GF-D8 (cell line): Measurements from ENCODE around the gene ZNF583.
A peak's percentile ranks its signal among the peaks of the same experiment; 100 is the strongest.

Experiments used
- DNase-seq: peaks from one replicate; lab custom pipeline; 2025; lab: John Stamatoyannopoulos, UW

Gene ZNF583

DNA sequence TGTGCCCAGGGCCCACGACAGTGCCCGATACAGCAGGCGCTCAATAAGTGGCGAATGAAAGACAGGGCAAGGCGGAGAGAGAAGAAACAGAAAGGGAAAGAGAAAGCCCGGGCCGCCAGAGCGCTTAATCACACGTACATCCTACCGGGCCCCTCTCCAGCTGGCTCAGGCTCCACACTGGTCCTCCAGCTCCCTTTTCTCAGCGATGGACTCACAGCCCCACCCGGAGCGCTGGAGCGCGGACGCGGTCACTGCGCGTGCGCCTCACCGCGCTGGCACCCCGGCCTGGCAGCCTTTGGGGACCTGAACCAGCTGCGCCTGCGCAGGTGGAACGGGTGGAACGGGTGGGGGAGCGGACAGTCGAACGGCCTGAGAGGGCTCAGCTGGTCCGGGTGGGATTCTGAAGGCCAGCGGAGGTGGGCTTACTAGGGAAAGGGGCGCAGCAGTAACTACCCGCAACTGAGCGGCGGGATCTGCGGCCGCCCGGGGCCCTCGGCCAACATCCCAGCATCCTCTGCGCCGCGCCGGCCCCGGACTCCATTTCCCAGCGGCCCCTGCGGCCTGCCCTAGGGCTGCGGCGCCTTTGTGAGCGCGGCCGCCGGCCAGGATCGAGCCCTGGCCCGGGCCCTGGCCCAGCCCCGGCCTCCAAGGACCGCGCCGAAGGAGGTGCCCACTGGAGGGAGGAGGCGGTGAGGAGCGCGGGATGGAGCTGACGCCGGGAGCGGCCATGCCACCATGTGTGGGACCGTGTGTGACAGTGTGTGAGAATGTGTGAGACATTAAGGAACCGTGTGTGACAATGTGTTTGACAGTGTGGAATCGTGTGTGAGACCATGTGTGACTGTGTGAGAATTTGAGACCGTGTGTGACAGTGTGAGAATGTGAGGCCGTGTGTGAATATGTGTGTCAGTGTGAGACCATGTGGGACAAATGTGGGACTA lies at the start of gene ZNF583:
Gene ZNF583, plus strand, starts transcription at position 569 of the 941 bp plus-strand sequence. CDS start 2,783 bp downstream, outside the sequence.
- DNase-seq, result peak; percentile 42

DNA sequence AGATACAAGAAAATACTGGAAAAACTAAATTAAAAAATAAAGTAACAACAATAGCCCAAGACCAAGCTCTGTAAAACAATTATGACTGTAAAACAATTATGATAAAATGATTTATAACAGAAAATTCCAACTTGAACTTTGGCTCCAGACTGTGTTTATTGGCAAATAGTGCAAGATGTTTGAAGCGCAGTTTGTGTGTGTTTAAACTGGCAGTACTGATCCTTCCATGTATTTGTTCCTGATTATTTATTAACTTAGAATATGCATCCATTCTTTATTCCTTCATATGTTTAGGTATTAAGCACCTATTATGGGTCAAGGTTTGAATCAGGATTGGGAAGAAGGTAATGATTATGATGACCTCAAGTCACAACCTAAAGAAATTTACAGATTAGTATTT lies 48.6 kb upstream of the ZNF583 start:
- DNase-seq, result no peak

DNA sequence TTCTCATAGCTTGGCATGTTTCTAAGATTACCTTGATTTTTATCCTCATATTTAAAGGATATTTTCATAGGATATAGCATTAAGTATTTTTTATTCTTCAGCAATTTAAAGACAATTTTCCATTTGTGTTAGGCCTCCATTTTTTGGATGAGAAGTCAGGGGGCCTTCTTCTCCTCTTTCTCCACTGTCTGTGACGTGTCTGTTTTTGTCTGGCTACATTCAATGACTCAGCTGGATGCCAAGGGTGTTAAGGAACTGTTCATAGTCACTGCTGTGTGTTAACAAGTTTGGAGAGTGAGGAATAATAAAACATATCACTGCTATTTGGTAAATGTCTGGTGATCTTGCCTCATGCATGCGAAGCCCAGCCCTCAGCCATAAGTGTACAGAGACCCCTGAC lies 47.2 kb upstream of the ZNF583 start:
- DNase-seq, result no peak

DNA sequence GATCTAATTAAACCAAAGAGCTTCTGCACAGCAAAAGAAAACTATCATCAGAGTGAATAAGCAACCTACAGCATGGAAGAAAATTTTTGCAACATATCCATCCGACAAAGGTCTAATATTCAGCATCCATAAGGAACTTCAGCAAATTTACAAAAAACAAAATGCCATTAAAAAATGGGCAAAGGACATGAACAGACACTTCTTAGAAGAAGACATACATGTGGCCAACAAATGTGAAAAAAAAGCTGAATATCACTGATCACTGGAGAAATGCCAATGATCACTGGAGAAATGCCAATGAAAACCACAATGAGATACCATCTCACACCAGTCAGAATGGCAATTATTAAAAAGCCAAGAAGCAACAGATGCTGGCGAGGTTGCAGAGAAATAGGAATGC lies 43.3 kb upstream of the ZNF583 start:
- DNase-seq, result no peak

DNA sequence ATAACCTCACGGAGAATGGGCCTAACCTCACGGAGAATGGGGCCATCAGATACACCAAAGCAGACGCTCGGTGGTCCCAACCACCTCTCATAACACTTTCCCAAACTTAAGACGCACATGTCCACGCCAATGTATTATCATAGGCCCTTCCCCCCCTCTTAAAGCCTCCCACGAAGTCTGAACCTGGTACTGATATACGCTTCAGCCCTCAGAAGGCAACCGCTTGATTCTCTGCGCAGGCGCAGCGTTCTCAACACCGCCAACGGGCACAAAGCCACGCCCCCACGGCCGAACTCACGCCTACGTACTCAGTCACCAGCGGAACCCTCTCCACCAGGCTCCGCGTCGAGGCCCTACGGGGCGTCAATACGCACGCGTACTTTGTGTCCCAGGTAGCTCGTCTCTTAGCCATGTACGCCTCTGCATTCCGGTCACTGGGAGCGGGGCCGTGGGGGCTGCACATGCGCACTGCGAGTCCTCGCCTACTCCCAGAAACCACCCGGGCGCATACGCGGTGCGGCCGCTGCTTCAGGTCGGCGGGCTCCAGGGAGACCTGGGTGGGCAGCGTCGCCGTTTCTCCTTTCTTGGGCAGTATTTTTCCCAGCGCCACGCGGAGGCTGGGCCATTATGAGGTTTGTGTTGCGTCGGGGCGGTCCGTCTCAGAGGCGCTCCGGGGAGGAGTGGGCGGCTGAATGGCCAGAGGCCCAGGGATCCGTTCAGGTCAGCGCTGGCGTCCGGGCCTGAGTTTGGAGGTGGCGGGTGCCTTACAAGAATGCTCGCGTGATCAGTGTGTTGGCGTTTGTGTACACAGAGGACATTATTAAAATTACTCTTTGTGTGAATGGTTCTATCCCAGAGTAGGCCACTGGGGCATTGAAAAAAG lies 36.1 kb upstream of the ZNF583 start:
- peak; percentile 81 for DNase-seq

DNA sequence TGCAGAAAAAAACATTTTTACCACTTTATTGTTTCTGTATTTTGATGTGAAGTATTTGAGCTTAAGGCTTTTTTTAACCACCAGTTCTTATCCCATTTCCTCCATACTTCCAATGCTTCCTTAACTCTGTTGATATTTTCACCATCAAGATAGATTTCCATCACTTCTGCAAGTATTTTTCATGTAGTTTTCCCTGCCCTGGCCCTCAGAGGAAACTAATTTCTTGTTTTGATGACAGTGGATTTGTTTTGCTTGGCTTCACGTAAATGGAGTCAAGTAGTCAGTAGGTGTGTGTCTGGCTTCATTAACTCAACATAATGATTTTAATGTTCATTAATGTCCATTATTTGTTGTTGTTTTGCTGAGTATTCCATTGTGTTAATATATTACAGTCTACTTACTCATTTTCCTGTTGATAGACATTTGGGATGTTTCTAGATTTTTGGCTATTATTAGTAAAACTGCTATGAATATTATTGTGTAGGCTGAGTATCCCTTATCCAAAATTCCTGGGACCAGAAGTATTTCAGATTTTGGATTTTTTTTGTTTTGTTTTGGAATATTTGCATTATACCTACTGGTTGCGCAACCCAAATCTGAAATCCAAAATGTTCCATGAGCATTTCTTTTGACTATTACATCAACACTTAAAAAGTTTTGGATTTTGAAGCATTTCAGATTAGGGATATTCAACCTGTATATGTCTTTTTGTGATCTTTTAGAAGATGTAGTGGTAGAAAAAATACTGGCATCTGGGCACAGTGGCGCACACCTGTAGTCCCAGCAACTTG lies 34.1 kb upstream of the ZNF583 start:
- no peak for DNase-seq

DNA sequence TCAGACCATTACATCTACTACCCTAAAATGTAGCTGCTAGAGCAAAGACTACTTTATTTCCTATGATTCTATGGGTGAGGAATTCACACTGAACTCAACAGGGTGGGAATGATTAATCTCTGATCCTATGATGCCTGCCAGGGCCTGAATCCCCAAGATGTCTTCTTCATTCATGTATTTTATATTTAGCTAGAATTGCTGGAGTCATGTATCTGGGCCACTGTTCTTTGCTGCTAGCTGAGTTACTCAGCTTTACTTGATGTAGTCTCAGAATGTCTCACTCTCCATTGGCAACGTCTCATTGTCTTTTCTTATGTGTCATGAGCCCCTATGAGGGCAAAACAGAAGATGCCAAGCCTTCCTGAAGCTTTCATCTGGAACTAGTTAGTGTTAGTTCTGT lies 31.9 kb upstream of the ZNF583 start:
- no peak for DNase-seq

DNA sequence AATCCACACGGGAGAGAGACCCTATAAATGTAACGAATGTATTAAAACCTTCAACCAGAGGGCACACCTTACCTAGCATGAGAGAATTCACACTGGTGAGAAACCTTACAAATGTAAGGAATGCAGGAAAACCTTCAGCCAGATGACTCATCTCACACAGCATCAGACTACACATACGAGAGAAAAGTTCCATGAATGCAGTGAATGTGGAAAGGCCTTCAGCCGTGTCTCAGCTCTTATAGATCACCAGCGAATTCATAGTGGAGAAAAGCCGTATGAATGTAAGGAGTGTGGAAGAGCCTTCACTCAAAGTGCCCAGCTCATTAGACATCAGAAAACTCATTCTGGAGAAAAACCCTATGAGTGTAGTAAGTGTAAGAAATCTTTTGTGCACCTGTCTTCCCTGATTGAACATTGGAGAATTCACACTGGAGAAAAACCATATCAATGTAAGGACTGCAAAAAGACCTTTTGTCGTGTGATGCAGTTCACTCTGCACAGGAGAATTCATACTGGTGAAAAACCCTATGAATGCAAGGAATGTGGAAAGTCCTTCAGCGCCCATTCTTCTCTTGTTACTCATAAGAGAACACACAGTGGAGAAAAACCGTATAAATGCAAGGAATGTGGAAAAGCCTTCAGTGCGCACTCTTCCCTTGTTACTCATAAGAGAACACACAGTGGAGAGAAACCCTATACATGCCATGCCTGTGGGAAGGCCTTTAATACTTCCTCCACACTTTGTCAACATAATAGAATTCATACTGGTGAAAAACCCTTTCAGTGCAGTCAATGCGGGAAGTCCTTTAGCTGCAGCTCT lies 26.8 kb upstream of the ZNF583 start:
- DNase-seq, result no peak

DNA sequence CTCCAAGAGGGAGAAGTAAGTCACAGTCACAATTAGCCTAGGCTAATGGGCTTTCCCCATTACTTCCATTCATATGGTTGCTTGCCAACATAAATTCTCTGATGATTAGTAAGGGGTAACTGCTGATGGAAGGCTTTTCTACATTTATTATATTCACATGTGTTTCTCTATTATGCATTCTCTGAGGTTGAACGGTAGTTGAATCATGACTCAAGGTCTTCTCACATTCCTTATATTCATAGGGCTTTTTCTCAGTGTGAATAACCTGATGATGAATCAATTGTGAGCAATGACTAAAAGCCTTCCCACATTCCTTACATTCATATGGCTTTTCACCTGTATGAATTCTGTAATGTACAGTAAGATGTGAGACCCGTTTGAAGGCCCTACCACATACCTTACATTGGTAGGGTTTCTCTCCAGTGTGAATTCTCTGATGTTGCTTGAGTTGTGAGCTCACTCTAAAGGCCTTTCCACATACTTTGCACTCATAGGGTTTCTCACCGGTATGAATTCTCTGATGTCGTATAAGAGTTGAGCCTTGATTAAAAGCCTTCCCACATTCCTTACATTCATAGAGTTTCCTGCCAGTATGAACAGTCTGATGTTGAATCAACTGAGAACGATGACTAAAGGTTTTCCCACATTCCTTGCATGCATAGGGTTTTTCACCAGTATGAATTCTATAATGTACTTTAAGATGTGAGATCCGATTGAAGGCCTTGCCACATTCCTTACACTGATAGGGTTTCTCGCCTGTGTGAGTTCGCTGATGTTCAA lies 20.1 kb upstream of the ZNF583 start:
- DNase-seq, result no peak

DNA sequence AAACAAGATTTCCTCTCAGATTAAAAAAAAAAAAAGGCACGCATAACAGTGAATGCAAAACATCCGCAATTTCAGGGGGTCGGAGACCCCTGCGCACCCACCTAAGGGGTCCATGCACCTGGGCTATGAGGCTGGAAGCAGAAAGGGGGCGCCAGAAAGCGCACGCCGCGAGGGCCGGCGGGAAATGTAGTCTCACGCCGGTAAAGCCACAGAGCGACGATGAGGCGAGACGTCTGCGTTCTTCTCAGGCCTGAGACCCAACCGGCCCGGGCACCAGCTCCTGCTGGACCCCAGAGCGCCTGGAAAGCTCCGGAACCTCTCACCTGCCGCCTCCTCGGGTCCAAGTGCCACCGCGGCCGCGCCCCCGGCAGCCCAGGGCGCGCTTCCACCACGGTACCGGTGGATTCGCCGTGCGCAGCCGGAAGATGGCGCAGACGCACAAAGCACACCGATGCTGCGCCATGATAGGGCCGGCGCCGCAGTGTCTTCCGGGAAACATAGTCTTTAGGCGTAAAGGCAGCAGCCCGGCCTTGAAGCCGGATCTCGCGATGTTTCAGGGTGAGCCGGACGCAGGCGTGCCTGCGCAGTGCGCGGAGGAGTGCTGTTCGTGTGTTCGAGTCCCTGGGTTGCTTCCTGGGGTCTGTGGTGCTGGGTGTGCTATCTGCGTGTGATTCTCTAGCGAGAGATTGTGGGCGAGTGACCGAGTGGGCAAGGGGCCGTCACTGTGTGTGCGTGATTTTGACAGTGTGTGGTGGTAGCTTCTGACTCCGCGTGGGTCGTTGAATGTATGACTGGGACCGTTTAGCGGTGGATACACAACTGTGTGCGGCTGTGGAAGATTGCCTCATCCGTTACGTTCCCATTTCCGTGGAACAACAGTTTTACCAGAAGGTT lies 10.8 kb upstream of the ZNF583 start, which contains the start of gene ZNF582:
Gene ZNF582, minus strand, starts transcription at position 416 of the 894 bp plus-strand sequence. CDS start 1,782 bp downstream, outside the sequence.
- DNase-seq, result peak; percentile 84

DNA sequence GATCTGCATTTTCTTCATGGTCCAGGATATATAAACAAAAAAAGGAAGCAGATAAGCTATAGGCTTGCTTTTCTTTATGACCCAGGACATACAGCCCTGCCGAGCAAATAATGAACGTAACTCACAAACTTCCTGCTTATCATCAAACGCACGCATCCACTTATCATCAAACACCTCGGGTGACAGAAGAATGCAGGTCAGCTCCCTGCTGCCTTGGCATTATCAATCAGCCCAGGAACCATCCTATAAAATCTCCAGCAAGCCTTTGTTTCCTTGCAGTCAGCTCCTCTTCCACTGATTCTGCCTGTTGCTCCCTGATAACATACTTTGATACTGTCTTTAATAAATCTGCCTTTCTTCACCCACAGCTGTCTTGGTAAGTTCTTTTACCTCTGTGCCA lies 5.3 kb upstream of the ZNF583 start:
- no peak for DNase-seq

DNA sequence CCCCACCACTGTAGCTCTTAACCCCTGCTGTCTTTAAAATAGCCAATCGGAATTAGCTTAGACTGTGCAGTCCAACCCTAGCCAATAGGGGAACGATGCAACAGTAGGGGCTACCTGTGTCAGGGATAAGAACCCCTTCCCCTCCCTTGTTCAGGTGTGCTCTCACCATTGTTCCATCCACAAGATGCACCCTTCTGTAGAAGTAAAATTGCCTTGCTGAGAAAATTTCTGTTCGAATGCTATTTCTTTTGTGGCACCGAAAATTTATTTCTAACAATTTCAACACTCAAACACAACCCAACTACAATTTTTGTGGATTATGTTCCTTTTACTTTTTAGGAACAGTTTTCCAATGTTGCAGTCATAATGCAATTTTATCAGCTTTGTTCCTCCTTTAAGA lies 3.6 kb upstream of the ZNF583 start:
- no peak for DNase-seq

DNA sequence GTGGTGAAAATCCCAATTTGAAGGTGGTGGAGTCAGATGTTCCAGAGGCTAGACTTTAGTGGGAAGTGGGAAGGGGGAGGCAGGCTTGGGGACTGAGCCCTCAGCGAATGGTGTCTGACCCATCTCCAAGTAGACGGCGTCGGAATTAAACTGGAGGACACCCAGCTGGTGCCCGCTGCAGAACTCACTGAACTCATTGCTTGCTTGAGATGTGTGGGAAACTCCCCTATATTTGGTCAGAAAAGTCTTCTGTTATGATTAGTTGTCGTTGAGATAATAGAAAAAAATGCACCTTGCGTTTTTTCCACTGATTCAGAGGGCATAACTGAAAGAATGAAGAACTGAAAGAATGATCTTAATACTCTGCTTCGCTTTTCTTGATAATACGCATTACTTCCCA lies 871 bp upstream of the ZNF583 start:
- no peak for DNase-seq

DNA sequence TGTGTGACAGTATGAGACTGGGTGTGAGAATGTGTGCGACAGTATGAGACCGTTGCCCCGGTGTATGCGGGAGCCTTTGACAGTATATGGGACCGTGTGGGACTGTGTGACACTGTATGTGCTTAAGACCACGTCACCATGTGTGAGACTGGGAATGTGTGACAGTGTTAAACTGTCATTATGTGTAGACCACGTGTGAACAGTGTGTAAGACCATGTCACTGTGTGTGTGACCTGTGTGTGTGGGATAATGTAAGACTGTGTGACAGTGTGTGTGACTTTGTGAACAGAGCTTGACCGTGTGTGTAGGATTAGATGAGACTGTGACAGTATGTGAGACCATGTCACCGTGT lies 549 bp downstream of the ZNF583 start:
- DNase-seq, result no peak

DNA sequence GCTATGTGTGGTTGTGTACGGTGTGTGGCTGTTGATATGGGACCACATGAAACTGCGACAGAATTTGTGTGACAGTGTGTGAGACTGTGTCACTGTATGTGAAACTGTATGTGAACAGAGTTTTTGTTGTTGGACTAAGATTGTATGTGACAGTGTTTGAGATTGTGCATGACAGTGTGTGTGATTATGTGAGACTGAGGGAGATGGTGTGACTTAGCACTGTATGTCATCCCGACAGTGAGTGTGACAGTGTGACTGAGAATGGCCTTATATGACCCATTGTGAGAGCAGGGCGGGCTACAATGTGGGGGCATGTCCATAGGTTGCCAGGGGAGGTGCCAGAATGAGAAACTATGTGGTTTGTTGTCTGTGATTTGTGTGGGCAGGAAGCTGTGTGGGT lies 930 bp downstream of the ZNF583 start:
- DNase-seq, result no peak

DNA sequence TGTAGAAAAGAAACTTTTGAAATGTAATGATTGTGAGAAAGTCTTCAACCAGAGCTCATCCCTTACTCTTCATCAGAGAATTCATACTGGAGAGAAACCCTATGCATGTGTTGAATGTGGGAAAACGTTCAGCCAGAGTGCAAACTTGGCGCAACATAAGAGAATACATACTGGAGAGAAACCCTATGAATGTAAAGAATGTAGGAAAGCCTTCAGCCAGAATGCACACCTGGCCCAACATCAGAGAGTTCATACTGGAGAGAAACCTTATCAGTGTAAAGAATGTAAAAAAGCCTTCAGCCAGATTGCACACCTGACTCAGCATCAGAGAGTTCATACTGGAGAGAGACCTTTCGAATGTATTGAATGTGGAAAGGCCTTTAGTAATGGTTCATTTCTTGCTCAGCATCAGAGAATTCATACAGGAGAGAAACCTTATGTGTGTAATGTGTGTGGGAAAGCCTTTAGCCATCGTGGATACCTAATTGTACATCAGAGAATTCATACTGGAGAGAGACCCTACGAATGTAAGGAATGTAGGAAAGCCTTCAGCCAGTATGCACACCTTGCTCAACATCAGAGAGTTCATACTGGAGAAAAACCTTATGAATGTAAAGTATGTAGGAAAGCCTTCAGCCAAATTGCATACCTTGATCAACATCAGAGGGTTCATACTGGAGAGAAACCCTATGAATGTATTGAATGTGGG lies 19.3 kb downstream of the ZNF583 start:
- no peak for DNase-seq

DNA sequence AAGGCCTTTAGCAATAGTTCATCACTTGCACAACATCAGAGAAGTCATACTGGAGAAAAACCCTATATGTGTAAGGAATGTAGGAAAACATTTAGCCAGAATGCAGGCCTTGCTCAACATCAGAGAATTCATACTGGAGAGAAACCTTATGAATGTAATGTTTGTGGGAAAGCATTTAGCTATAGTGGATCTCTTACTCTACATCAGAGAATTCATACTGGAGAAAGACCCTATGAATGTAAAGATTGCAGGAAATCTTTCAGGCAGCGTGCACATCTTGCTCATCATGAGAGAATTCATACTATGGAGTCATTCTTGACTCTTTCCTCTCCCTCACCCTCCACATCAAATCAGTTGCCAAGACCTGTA lies 19.8 kb downstream of the ZNF583 start:
- DNase-seq, result no peak

DNA sequence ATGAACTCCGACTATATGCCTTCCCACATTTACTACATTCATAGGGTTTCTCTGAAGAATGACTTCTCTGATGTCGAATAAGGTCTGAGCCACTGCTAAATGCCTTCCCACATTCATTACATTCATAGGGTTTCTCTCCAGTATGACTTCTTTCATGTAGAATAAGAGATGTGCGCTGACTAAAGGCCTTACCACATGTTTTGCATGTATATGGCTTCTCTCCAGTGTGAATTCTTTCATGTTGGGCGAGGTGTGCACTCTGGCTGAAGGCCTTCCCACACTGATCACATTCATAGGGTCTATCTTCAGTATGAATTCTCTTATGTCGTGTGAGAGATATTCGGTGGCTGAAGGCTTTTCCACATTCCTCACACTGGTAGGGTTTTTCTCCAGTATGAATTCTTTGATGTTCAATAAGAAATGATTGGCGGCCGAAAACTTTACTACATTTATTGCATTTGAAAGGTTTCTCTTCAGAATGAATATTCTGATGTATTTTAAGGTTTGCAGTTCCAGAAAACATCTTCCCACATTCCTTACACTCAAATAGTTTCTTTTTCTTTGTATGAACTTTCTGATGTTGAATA lies 37.2 kb downstream of the ZNF583 start:
- no peak for DNase-seq
